Right cardiac atrium (tissue), 5 donors: ENCODE results near the gene OR6S1. TPM values are rescaled to one million over a fixed set of nuclear protein-coding genes. Genes with fewer than 3 reads are reported as not detected.
A peak's percentile ranks its signal among the peaks of the same experiment; 100 is the strongest.

Experiments
- ATAC-seq, 2 donors: fragments of 200-7000 bp; cut with Tn5 transposase; one replicate each; pipeline versions ENCODE4 v1.8.0 to v1.9.1; 2020; ENCODE audit warnings: moderate library complexity in 2 of 2, mild to moderate bottlenecking in 1 of 2
- DNase-seq, 3 donors: peaks; one replicate each; pipeline ENCODE4 v3.0.0-alpha.2; 2020
- H3K27ac ChIP-seq: one replicate; pipeline ENCODE4 v1.5.1; 2013; ENCODE audit warnings: mild to moderate bottlenecking, low read length, control low read depth, moderate library complexity
- H3K27me3 ChIP-seq: one replicate; pipeline ENCODE4 v1.6.1; 2013; ENCODE audit not compliant: control insufficient read depth, insufficient read depth
- H3K4me1 ChIP-seq: one replicate; pipeline ENCODE4 v1.6.1; 2013; ENCODE audit warnings: low read length; ENCODE audit not compliant: control insufficient read depth, insufficient read depth
- H3K4me3 ChIP-seq: one replicate; pipeline ENCODE4 v1.5.1; 2013; ENCODE audit warnings: low read length, control low read depth
- H3K9me3 ChIP-seq: one replicate; pipeline ENCODE4 v1.6.1; 2013; ENCODE audit warnings: low read length; ENCODE audit not compliant: control insufficient read depth
- WGBS: extraction: QIAGEN DNeasy Blood & Tissue Kit; methylation state at CpG from one replicate; pipeline ENCODE4 v1.1.7; 2013; 5-methylcytosine and 5-hydroxymethylcytosine counted together
- intact Hi-C, 4 donors: fragments of 100-400 bp; cut with DNase I; formaldehyde crosslinking; loops; one replicate each; pipeline versions ENCODE4 v1.11.0 to v1.14.0; 2022 to 2023
- polyA plus RNA-seq: library from polyadenylated mRNA; stranded (reverse); fragments of 200-250 nt; gene quantifications from one replicate; pipeline ENCODE4 v1.2.3, GENCODE V29; 2013
- total RNA-seq, 4 donors: library from RNA; stranded (reverse); fragmentation: NEBNext Ultra II Directional; extraction: Animal tissue kit (Norgen Biotek cat#: 25700); gene quantifications; one replicate each; pipeline ENCODE4 v1.2.1, GENCODE V29; 2021
- donor health status: healthy with polysubstance abuse.
- donor health status: DM: no; HTN: yes; CAD: no.
- donor health status: DM: no; HTN: no; CAD: no.
- donor health status: DM: no; HTN: yes; CAD: no; lungs with severe emphysema.
- donor health status: DM: yes; HTN: yes; CAD: no.

The OR6S1 gene
- total and polyA plus RNA-seq, 5 donors, result not detected

- no peaks in the 10 kb centered on the region for H3K4me1 ChIP-seq
- H3K4me3 ChIP-seq, result no peak overlapping the region
- ATAC-seq, result no peak
- 78% methylated on average over 12 of the region's 12 CpGs for WGBS
- H3K27ac ChIP-seq, result no peak overlapping the region
- DNase-seq, result no peak
- intact Hi-C loops, result no loop called here
- no peaks in the 10 kb centered on the region for H3K27me3 ChIP-seq
- H3K9me3 ChIP-seq, result no peaks in the 10 kb centered on the region
Observed at GRCh38 chr14:20617138-20618003, 24.1 kb downstream of the OR6S1 start.

- Histone ChIP-seq H3K9me3 (no peaks in the 10 kb centered on the region), H3K27ac (no peak overlapping the region), H3K4me3 (no peak overlapping the region), H3K27me3 (no peaks in the 10 kb centered on the region), H3K4me1 (no peaks in the 10 kb centered on the region)
- no peak for DNase-seq
- WGBS, result 91% methylated on average over 5 of the region's 5 CpGs
- no peak for ATAC-seq
- intact Hi-C loops, result no loop called here
Observed at GRCh38 chr14:20615996-20616395, 25.5 kb downstream of the OR6S1 start.

GRCh38 chr14:20614038-20614840, 27.3 kb downstream of the OR6S1 start:
- H3K4me3 ChIP-seq, result peak overlapping the region; percentile 67
- H3K4me1 ChIP-seq, result no peaks in the 10 kb centered on the region
- H3K9me3 ChIP-seq, result no peaks in the 10 kb centered on the region
- ATAC-seq, result peak; percentile 0 to 8
- H3K27me3 ChIP-seq, result no peaks in the 10 kb centered on the region
- intact Hi-C loops, result loop anchor here in 3 of 4 donors (5.0 kb wide), 4 partner anchors 68 to 287 kb away; partner anchors contain the start of genes RNASE4 (in 2 of the 3), PARP2 (in 1 of the 3) and TEP1 (in 1 of the 3)
- peak overlapping the region; percentile 71 for H3K27ac ChIP-seq
- no peak for DNase-seq
- WGBS, result 13% methylated on average over 17 of the region's 17 CpGs

- H3K9me3 ChIP-seq, result no peaks in the 10 kb centered on the region
- peak; percentile 81 to 88 (median 85) for DNase-seq
- intact Hi-C loops, result loop anchor here in 3 of 4 donors (2.0 to 5.0 kb wide), 5 partner anchors 69 to 286 kb away; partner anchors contain the start of genes RNASE4 (in 3 of the 3), PARP2 (in 1 of the 3) and TEP1 (in 1 of the 3)
- no peaks in the 10 kb centered on the region for H3K27me3 ChIP-seq
- H3K4me3 ChIP-seq, result peak overlapping the region; percentile 67
- peak; percentile 88 to 89 for ATAC-seq
- H3K4me1 ChIP-seq, result no peaks in the 10 kb centered on the region
- under 1% methylated on average over 34 of the region's 34 CpGs for WGBS
- peak overlapping the region; percentile 89 for H3K27ac ChIP-seq
Observed at GRCh38 chr14:20613094-20614037, 28.1 kb downstream of the OR6S1 start.

- H3K27ac ChIP-seq, result no peak overlapping the region
- 38% methylated on average over 5 of the region's 5 CpGs for WGBS
- DNase-seq, result no peak
- ATAC-seq, result no peak
- H3K4me3 ChIP-seq, result no peak overlapping the region
- intact Hi-C loops, result loop anchor here in 3 of 4 donors (2.0 to 5.0 kb wide), 5 partner anchors 70 to 285 kb away; partner anchors contain the start of genes RNASE4 (in 3 of the 3), PARP2 (in 1 of the 3) and TEP1 (in 1 of the 3)
- H3K4me1 ChIP-seq, result no peaks in the 10 kb centered on the region
- H3K9me3 ChIP-seq, result no peaks in the 10 kb centered on the region
- H3K27me3 ChIP-seq, result no peaks in the 10 kb centered on the region
Observed at GRCh38 chr14:20612403-20612802, 29.1 kb downstream of the OR6S1 start.

GRCh38 chr14:20611277-20611676, 30.2 kb downstream of the OR6S1 start:
- intact Hi-C loops, result loop anchor here (2.0 to 5.0 kb wide), 5 partner anchors 70 to 284 kb away; partner anchors contain the start of genes RNASE4 (in 2 of the 4), PARP2 (in 1 of the 4) and TEP1 (in 1 of the 4)
- WGBS, result 61% methylated on average over 4 of the region's 4 CpGs
- no peak overlapping the region for H3K4me3 ChIP-seq
- no peaks in the 10 kb centered on the region for H3K27me3 ChIP-seq
- DNase-seq (no peak), ATAC-seq (no peak)
- H3K9me3 ChIP-seq, result no peaks in the 10 kb centered on the region
- H3K27ac ChIP-seq, result no peak overlapping the region
- H3K4me1 ChIP-seq, result no peaks in the 10 kb centered on the region

- no peaks in the 10 kb centered on the region for H3K9me3 ChIP-seq
- ATAC-seq, result peak; percentile 82 to 85
- H3K27me3 ChIP-seq, result no peaks in the 10 kb centered on the region
- 6% methylated on average over 27 of the region's 27 CpGs for WGBS
- no peak overlapping the region for H3K27ac ChIP-seq
- intact Hi-C loops, result loop anchor here (2.0 to 5.0 kb wide), 5 partner anchors 71 to 283 kb away; partner anchors contain the start of genes RNASE4 (in 2 of the 4), PARP2 (in 1 of the 4) and TEP1 (in 1 of the 4)
- DNase-seq, result peak; percentile 75 to 92 (median 90)
- no peaks in the 10 kb centered on the region for H3K4me1 ChIP-seq
- peak overlapping the region; percentile 77 for H3K4me3 ChIP-seq
Observed at GRCh38 chr14:20610002-20610765, 31.3 kb downstream of the OR6S1 start.

GRCh38 chr14:20609215-20610001, 32.1 kb downstream of the OR6S1 start:
- H3K27me3 ChIP-seq, result no peaks in the 10 kb centered on the region
- peak overlapping the region; percentile 77 for H3K4me3 ChIP-seq
- H3K27ac ChIP-seq, result peak overlapping the region; percentile 25
- WGBS, result under 1% methylated on average over 44 of the region's 44 CpGs
- ATAC-seq (peak; percentile 52 to 55), DNase-seq (peak; percentile 33 to 74 (median 70))
- intact Hi-C loops, result loop anchor here (2.0 to 10.0 kb wide), 9 partner anchors 71 to 285 kb away; partner anchors contain the start of genes TEP1 (in 3 of the 4), PARP2 (in 2 of the 4) and RNASE4 (in 2 of the 4)
- no peaks in the 10 kb centered on the region for H3K9me3 ChIP-seq
- H3K4me1 ChIP-seq, result no peaks in the 10 kb centered on the region
